Brain microvascular endothelial cell (primary cell): ENCODE results near the gene GRID1.

Source experiments
- DNase-seq: peaks from one replicate; pipeline ENCODE4 v3.0.0-alpha.2; 2020
- H3K27ac ChIP-seq: fragments of 250-450 bp; sonication (Bioruptor Pico); 2 replicates; pipeline ENCODE4 v1.5.1; 2020; ENCODE audit warnings: mild to moderate bottlenecking, moderate library complexity
- H3K27me3 ChIP-seq: fragments of 250-450 bp; sonication (Bioruptor Pico); replicated peaks from 2 replicates; pipeline ENCODE4 v1.5.1; 2020; ENCODE audit warnings: mild to moderate bottlenecking
- H3K36me3 ChIP-seq: fragments of 250-450 bp; sonication (Bioruptor Pico); replicated peaks from 2 replicates; pipeline ENCODE4 v1.5.1; 2020; ENCODE audit warnings: mild to moderate bottlenecking
- H3K4me3 ChIP-seq: 2 replicates; pipeline ENCODE4 v1.5.1; 2011; ENCODE audit warnings: low read depth, mild to moderate bottlenecking, control low read depth, low read length, moderate library complexity
- in situ Hi-C: cut with HindIII; loops from 2 replicates; pipeline ENCODE4 v1.10.0; 2017; ENCODE audit warnings: low sequenced_read_pairs, low pct_ligation_motif_present
- TF ChIP-seq, protein P1 (sequence below): IDR thresholded peaks from 2 replicates; pipeline ENCODE4 v1.5.1; 2011; ENCODE audit warnings: low read depth, mild to moderate bottlenecking, moderate library complexity, low read length, control low read depth, inconsistent platforms; ENCODE audit errors: missing control alignments

Gene GRID1

GRCh38 chr10:86317949-86318725 lies 48.5 kb downstream of the GRID1 start:
- in situ Hi-C loops = no loop called here
- TF ChIP-seq, protein P1, sequence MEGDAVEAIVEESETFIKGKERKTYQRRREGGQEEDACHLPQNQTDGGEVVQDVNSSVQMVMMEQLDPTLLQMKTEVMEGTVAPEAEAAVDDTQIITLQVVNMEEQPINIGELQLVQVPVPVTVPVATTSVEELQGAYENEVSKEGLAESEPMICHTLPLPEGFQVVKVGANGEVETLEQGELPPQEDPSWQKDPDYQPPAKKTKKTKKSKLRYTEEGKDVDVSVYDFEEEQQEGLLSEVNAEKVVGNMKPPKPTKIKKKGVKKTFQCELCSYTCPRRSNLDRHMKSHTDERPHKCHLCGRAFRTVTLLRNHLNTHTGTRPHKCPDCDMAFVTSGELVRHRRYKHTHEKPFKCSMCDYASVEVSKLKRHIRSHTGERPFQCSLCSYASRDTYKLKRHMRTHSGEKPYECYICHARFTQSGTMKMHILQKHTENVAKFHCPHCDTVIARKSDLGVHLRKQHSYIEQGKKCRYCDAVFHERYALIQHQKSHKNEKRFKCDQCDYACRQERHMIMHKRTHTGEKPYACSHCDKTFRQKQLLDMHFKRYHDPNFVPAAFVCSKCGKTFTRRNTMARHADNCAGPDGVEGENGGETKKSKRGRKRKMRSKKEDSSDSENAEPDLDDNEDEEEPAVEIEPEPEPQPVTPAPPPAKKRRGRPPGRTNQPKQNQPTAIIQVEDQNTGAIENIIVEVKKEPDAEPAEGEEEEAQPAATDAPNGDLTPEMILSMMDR = no peak

GRCh38 chr10:86316990-86317389 lies 49.6 kb downstream of the GRID1 start:
- Histone ChIP-seq H3K4me3 (no peak overlapping the region), H3K36me3 (no peaks in the 10 kb centered on the region), H3K27me3 (no peaks in the 10 kb centered on the region), H3K27ac (no peak overlapping the region)
- no peak for DNase-seq
- TF ChIP-seq, protein P1 = no peak
- in situ Hi-C loops = no loop called here

More at GRCh38 chr10:86317949-86318725, 48.5 kb downstream of the GRID1 start:
- Histone ChIP-seq H3K4me3 (no peak overlapping the region), H3K27me3 (no peaks in the 10 kb centered on the region), H3K27ac (no peak overlapping the region), H3K36me3 (no peaks in the 10 kb centered on the region)
- DNase-seq = no peak

DNA sequence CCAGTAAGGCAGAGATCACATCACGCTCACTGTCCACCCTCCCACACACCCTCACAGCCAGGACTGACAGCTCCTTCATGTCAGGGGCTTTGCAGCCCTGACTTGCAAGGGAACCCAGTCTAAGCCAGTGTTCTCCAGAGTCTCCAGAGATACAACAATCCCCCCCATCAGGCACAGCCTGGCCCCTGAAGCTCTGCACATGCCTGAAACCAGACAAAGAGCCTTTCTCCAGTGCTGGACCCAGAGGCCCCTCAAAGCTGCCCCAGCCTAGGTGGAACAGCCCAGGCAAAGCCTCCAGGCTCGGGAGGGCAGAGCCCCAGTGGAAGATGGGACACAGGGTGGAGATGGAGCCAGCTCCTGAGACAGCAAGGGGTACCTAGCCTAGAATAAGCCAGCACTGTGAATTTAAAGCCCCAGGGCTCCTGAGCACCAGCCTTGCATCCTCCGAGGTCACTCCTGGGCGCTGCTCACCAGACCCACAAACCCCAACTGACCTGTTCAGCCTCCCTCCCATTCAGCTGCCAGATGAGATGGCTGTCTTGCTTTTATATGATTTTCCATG lies 50.2 kb downstream of the GRID1 start:
- TF ChIP-seq, protein P1 = no peak
- Histone ChIP-seq H3K36me3 (no peaks in the 10 kb centered on the region), H3K27me3 (no peaks in the 10 kb centered on the region), H3K27ac (no peak overlapping the region), H3K4me3 (no peak overlapping the region)
- no peak for DNase-seq
- in situ Hi-C loops = no loop called here

DNA sequence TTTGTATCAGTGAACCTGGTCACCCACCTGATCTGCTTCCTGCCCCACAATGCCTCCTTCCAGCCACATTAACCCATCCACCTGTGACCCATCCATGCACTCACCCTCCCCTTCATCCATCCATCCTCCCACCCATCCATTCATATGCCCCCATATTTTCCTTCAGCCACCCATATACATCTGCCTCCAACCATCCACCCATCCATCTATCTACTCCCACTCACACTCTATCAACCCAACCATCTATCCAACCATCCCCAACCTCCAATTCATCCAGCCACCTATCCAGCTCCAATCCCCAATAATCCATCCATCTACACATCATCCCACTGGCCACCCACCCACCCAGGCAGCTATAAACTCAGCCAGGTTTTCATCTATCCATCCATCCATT lies 51.0 kb downstream of the GRID1 start:
- in situ Hi-C loops = no loop called here

DNA sequence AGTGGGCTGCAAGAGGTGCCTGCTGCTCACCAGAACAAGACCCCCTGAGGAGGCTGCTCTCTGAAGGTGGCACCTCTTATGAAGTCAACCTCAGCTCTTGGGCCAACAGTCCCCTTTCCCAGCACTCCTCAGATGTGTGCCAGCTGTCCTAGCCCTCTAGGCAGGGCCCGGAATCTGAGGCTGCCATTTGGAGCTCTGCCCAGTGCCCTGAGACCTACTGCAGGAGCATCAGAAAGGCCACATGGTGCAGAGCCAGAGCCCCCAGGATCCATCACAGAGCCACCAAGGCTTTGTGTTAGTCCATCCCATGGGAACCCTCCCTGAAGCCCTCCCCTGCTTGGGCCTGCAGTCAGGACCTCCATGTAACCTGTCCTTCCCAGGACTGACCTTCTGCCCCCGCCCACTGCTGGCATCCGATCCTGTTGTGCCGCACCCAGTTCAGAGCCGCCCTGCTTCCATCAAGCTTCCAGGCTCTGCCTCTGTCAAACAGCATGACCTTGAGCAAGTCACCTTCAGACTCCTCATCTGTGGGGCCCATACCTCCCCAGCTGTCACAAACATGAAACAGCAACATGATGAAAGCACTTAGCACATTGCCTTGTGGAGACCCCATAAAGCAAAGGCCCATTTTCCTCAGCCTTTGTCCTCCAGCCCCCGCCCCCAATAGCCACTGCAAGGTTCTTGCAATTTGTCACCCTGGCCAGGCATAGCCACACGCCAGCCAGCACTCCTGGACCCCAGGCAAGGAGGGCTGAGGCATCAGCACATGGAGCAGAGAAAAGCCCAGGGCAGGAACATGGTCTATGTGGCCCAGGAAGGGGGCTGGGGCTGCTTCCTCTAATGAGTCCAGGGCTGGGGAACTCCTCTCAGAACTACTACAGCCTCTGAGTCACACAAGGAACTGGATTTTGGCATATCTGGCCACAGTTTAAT lies 51.7 kb downstream of the GRID1 start:
- TF ChIP-seq, protein P1 = no peak
- H3K36me3 ChIP-seq = no peaks in the 10 kb centered on the region
- H3K4me3 ChIP-seq = no peak overlapping the region
- in situ Hi-C loops = no loop called here
- DNase-seq = no peak
- H3K27me3 ChIP-seq = no peaks in the 10 kb centered on the region
- H3K27ac ChIP-seq = no peak overlapping the region

More for the DNA sequence above, 51.0 kb downstream of the GRID1 start:
- no peak overlapping the region for H3K27ac ChIP-seq
- TF ChIP-seq, protein P1 = no peak
- no peak for DNase-seq
- no peaks in the 10 kb centered on the region for H3K36me3 ChIP-seq
- no peak overlapping the region for H3K4me3 ChIP-seq
- H3K27me3 ChIP-seq = no peaks in the 10 kb centered on the region
